D341Med (cell line): ENCODE data around the gene TOP3A.
"Not testable (repeated sequence)": the region's sequence is repeated elsewhere in the genome, so short reads cannot be mapped to it uniquely, and the experiment has no call there.

Experiments used
- DNase-seq: peaks from one replicate; pipeline ENCODE4 v3.0.0; 2012; ENCODE audit warnings: low spot score

Gene TOP3A

DNA sequence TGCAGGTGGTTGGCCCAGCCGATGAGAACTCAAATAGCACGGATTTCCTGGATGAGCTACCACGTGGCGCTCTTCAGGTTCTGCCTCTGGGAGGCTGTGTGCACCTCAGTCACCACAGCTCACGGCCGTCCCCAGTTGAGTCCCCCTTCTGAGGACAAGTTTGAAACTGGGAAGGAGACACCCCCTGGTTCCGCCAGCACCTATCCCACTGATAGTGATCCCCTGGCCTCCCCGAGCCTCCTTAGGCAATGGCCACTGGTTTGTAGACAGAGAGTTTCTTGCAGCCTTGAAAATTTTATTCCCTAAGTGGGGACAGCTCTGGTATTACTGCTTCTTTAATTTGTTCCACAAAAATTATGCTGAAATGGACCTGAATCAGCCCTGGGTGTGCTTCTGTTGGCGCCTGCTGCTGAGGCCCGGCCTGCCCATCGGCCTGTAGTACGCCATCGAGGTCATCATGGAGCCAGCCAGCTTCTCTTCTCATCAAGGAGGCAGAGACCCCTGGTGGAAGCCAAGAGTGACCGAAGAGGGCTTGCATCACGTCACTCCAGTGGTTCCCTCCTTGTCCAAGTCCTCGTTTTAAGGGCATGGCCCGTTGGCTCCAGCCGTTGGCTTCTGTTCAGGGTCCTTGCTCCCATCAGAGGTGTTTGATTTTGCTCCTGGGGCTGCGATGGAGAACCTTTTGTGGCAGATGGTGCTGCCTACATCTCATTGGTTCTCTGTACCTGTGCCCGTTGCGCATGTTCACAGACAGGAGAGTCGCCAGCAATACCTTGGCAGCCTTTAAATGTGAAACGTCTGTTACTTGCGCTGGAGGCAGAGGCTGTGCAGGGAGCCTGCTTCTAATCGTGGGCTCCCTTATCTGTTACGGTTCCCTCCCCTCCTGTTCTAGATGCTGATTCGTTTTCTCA lies 9.6 kb upstream of the TOP3A start:
- no peak for DNase-seq

DNA sequence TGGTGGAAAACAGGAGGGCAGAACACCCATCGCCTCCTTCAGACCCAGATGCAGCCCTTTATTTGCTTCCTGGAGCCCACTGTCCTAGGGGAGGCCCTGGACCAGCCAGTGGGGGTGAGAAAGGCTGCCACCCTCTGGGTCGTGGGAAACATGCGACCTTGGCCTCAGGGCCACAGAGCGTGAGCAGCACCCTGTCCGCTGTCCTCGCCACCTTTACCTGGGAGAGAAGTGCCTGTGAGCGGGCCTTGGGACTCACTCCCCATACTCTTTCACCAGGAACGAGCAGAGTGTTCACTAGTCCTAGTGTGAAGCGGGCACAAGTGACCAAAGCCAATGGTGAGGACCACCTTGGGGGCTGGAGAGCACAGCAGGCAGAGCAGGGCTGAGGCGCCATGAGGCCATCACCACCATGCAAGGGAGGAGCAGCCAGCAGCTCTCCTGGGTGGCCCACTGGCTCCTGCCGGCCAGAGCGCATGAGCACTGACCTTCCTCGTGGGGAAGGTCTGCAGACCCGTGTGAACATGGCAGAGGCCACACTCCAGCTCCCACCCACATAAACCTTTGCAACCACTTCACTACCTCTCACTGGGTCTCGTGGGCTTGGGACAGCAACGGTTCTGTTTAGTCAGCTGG lies 8.8 kb upstream of the TOP3A start:
- DNase-seq = no peak

DNA sequence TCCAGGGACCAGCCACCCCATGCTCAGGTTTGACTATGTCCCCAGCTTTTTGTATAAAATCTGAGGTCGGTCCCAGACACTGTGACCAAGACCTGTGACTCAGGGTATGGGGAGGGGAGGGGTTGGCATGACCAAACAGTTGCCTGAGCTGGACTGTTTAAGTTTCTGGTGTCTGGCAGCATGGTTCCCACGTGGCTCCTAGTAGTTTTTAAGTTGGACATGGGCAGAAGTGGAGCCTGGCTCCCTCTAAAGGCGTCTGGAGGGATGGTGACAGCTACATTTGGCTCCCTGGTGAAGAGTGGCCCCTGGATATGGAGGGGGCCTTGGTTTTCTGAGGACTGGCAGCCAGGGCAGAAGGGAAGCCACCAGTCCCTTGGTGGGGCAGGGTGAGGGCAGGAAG lies 8.2 kb upstream of the TOP3A start:
- no peak for DNase-seq

DNA sequence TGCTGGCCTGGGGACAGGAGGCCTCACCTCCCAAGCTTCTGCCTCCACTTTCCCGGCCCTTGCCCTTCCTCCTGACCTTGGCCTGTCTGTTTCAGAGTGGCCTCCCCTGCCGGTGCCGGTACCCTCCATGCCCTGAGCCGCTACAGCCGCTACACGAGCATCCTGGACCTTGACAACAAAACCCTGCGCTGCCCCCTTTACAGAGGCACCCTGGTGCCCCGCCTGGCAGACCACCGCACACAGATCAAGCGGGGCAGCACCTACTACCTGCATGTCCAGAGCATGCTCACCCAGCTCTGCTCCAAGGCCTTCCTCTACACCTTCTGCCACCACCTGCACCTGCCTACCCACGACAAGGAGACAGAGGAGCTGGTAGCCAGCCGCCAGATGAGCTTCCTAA lies 7.7 kb upstream of the TOP3A start:
- DNase-seq = no peak

DNA sequence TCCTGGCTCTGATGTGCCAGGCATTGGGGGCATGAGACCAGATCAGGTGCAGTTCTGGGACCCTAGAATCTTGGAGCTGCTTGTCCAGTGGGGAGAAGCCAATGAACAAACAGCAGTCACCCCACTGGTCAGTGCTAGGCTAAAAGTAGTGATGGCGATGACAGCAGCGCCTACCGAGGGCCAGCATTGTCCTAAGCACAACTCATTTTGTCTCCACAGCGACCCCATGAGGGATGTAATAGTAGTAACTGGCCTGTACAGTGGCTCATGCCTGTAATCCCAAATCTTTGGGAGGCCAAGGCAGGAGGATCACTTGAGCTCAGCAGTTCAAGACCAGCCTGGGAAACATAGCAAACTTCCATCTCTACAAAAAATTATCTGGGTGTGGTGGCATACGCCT lies 6.5 kb upstream of the TOP3A start:
- DNase-seq = no peak

DNA sequence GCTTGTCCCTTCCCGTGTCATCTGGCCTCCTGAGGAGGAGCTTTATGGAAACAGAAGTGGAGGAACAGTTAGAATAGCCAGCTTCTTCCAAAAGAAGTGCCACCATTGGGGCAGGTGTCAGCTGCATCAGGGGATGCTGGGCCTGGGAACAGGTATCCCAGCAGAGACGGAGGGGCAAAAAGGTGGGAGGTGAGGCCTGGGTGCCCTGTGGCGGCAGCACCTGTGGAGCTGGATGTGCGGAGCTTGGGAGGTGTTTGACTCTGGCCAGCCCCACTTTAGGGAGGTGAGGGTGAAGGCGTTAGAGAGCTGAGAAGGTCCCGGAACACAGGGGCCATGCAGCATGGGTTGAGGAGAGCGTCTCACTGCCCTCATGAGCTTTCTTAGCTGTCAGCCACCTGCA lies 5.5 kb upstream of the TOP3A start:
- DNase-seq = no peak

DNA sequence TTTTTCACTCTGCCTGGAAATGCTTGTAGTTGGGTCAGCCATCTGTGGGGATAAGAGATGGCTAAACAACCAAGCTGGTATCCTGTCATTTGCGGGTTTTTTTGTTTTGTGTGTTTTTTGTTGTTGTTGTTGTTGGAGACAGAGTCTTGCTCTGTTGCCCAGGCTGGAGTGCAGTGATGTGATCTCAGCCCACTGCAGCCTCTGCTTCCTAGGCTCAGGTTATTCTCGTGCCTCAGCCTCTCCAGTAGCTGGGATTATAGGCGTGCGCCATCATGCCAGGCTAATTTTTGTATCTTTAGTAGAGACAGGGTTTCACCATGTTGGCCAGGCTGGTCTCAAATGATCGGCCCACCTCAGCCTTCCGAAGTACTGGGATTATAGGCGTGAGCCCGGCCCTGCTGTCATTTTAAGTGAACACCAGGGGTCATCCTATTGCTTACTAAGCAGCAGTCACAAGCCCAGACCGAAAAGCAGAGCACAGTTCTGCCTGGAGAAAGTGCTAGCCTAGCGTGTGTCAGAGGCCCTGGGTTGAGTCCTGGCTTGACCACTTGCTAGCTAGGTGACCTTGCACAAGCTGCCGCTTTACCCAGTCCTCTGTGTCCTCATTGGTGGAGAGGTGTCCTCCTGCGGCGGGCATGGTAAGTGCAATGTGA lies 4.9 kb upstream of the TOP3A start:
- DNase-seq = peak; percentile 52

DNA sequence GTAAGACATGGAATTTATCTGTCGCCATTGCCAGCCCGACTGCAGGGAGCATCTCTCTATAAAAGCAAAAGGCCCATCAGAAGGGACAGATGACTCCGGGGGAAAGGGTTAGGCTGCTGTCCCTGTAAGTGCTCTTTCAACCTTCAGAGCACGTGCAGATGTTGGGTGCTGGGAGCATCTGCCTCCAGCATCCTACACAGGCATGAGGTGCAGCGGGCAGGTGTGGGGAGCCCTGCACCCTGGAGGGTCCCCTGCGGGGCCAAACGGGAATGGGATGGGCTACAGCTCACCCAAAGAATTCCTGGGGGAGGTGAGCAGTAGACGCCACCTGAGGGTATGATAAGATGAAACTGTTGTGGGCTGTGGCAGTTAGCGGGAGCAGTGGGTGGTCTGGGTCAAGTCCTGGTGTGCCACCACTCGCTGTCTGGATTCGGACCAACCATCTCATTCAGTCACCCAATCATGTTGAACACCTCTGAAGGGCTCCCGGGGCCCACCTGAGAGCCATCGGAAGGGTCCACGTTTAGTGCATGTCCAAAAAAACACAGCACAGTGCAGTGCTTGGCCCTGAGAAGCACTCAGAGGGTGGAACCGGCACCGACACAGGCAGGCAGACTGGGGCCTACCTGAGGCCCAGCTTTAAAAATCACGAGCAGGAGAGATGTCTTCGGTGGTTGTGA lies 4.1 kb upstream of the TOP3A start:
- DNase-seq = no peak

DNA sequence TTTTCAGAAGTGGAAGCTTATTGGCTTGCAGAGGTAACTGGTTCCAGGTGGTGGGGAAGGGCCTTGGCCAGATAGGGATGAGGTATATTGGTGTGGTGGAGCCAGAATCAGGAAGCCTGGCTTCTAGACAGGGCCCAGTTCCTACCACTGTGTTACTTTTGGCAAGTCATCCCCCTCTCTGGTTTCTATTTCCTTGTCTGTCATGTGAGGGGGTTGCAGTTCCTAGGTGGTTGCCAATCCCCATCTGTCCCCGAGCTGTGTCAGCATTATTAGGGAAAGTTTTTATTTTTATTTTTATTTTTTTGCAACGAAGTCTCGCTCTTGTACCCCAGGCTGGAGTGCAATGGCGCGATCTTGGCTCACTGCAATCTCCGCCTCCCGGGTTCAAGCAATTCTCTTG lies 3.3 kb upstream of the TOP3A start:
- no peak for DNase-seq

DNA sequence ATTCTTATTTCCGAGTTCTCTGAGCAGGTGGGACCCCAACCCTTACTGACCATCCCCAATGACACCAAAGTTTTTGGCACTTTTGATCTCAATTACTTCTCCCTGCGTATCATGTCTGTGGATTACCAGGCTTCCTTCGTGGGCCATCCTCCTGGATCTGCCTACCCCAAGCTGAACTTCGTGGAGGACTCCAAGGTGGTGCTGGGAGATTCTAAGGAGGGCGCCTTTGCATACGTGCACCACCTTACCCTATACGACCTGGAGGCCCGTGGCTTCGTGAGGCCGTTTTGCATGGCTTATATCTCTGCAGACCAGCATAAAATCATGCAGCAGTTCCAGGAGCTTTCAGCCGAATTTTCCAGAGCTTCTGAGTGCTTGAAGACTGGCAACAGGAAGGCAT lies 1.2 kb upstream of the TOP3A start:
- DNase-seq = no peak

DNA sequence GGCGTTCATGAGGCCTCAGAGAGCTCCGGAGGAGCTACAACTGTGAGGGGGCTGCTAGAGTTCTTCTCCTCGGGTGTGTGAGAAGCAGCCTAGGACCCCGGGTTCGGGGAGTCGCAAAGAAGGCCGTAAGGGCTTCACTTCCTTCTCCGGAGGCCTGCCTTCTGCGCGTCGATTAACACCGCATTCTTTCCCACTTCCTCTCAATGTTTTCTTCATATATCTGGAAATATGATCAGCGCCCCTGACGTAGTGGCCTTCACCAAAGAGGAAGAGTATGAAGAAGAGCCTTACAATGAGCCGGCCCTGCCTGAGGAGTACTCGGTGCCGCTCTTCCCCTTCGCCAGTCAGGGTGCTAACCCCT lies 748 bp upstream of the TOP3A start:
- DNase-seq = no peak

DNA sequence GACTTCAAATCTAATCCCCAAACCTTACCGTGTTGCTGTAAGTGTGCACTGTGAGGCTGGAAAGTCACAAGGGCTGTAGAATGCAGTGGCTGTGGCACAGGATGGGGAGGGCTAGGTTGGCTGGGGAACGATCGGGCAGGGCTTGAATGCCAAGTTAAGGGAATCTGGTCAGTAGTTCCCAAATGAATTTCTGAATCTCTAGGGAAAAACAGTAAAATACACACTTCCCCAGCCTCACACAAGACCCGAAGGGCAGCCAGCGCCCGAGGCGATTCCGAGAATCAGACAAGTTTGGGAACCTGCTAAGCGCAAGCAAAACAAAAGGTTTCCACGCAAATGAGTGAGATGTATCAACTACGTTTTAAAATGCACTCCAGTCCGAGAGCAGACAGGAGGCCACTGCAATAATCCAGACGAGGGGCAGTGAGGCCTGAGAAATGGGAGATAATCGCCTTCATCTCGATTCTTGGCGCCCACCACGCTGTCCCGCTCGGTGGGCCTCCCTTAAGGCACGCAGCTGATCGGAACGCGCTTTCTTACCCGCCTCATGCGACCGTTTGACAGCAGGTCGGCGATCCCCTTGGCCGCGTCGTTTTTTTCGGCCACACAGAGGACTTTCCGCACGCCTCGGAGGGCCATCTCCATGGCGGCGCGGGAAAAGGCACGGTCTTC lies 599 bp downstream of the TOP3A start:
- no peak for DNase-seq

DNA sequence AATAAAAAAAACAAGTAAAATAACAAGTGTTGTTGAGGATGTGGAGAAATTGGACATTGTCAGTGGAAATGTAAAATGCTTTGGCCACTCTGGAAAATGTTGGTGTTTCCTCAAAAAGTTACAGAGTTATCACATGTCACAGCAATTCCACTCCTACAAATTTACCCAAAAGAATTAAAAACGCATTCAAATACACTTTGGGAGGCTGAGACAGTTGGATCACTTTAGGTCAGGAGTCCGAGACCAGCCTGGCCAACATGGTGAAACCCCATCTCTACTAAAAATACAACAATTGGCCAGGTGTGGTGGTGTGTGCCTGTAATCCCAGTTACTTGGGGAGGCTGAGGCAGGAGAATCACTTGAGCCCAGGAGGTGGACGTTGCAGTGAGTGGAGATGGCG lies 5.6 kb downstream of the TOP3A start:
- DNase-seq = no peak

DNA sequence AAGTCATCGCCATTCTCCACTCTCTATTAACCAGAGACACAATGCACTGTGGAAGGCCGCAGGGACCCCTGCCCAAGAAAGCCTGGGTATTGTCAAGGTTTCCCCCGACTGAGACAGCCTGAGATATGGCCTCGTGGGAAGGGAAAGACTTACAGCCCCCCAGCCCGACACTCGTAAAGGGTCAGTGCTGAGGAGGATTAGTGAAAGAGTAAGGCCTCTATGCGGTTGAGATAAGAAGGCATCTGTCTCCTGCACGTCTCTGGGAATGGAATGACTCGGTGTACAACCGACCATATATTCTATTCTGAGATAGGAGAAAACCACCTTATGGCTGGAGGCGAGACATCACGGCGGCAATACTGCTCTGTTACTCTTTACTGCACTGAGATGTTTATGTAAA lies 11.6 kb downstream of the TOP3A start:
- not testable (repeated sequence) for DNase-seq

DNA sequence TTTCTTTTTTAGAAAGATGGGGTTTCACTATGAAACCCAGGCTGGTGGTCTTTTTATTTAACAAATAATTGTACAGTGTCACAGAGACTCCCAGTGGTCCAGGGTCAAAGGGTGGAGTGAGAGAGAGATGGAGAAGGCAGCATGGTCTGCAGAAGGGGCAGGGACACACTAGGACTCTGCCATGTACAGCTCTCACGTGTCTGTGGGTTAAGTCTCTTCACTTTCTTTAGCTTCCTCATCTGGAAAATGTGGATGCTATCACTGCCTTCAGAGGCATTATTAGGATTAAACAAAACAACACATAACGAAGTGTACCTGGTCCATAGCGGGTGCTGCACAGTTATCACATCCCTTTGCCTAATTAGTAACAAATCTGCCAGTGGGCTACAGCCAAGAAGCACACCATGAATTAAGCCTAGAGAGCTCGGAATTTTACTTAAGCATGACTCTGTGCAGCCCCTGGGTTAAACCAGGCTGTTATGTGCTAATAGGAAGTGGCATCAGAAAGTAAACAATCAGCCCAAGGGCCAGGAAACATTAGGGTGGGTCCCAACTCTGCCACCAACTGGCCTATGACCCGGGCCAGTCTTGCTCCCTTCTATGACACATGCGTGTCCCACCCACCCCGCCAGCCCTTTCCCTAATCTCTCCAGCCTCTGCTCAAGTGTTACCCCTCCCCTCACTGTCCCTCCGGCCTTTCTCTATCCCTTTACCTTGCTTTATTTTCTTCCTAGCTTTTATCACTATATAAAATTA lies 13.9 kb downstream of the TOP3A start:
- no peak for DNase-seq

DNA sequence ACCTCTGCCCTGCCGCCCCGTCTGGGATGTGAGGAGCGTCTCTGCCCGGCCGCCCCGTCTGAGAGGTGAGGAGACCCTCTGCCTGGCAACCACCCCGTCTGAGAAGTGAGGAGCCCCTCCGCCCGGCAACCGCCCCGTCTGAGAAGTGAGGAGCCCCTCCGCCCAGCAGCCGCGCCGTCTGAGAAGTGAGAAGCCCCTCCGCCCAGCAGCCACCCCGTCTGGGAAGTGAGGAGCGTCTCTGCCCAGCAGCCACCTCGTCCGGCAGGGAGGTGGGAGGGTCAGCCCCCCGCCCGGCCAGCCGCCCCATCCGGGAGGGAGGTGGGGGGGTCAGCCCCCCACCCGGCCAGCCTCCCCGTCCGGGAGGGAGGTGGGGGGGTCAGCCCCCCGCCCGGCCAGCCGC lies 16.7 kb downstream of the TOP3A start:
- not testable (repeated sequence) for DNase-seq

DNA sequence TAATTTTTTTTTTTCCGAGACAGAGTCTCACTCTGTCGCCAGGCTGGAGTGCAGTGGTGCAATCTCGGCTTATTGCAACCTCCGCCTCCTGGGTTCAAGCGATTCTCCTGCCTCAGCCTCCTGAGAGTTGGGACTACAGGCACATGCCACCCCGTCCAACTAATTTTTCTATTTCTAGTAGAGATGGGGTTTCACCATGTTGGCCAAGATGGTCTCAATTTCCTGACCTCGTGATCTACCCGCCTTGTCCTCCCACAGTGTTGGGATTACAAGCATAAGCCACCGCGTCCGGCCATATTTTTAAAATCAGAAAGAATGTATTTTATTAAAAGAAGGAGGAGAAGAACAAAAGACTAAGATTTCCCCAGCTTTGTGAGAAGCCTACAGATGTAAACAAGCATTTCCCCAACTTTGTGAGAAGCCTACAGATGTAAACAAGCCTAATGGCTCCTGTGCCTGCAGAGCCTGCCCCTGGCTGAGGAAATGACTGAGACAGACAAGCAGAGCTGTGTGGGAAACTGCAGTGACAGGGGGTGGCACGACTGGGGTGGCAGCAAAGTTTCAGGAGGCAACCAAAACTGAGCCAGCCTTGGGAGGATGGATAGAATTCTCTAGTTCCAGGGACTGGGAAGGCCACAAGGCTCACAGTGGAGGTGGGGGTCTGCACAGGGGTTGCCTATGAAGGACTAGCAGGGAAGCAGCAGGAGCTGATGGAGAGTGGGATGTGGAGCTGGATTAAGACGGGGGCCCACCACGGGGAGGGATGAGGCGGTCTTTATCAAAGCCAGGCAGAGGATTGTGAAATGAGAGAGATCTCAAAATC lies 22.9 kb downstream of the TOP3A start:
- DNase-seq = no peak

DNA sequence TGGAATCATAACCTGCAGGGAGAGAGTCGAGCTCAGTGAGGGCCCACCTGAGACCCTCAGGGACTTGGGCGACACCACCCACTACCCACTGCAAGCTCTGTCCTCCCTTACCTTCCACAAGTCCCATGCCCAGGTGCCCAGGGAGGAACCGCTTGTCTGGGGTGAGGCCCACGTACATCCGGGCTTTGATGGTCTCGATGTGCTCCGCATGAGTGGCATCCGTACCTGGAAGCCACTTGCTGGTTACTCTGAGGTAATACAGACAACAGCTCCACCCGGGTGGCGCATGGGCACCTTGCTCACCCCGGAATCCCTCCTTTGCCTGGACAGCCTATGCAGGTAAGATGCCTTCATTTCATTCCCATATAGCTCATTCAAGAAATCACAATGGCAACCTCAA lies 29.5 kb downstream of the TOP3A start:
- DNase-seq = no peak

DNA sequence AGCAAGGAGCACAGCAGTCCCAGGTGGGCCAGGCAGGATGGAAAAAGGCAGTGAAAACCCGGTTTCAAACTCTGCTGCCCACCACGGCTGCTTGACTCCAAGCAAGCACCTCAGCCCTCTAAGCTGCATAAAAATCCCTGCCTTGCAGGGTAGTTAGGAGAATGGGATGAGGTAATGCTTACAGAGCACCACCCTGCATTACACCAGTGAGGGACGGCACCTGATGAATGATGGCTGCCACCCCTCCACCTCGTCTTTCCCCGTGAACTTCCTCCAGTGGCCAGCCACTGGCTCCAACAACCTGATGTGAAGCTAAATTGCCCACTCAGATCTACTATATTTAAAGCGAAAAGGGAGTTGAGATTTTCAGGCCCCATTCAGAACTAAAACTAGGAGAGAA lies 33.0 kb downstream of the TOP3A start:
- no peak for DNase-seq

DNA sequence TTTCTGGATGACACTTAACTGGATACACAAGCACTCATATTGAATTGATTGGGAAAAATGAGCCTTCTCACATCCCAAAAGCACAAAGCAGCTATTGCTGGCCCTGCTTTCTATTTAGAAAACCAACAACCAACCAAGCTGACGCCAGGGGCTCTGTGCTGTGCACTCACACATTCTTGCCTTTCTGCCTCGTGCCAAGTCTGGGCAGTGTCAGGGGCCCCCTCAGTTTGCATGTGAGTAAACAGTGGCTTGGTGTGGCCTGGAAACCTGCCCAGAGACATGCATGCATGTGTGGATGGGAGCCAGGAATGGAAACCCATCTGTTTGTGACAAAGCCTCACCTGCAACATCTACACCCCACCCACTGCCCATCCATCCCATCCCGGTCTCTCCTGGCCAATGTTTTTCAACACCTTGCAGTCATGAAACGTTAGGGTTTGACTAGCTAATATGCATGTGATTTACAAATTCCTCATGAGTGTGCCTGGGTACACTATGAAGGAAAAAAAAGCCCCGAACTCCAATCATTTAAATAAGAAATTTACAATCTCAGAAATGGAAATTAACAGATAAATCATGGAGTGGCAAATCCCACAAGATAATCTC lies 33.9 kb downstream of the TOP3A start:
- no peak for DNase-seq
